ENCODE measurements around the gene SUSD2. TPM values are rescaled to one million over a fixed set of nuclear protein-coding genes. Genes with fewer than 3 reads are reported as not detected.
A peak's percentile ranks its signal among the peaks of the same experiment; 100 is the strongest.
"Not testable (repeated sequence)": the region's sequence is repeated elsewhere in the genome, so short reads cannot be mapped to it uniquely, and the experiment has no call there.

Gene SUSD2
- total RNA-seq, 3 donors from 2014 or later: 0.80 to 7.9 (median 5.6) TPM

DNA sequence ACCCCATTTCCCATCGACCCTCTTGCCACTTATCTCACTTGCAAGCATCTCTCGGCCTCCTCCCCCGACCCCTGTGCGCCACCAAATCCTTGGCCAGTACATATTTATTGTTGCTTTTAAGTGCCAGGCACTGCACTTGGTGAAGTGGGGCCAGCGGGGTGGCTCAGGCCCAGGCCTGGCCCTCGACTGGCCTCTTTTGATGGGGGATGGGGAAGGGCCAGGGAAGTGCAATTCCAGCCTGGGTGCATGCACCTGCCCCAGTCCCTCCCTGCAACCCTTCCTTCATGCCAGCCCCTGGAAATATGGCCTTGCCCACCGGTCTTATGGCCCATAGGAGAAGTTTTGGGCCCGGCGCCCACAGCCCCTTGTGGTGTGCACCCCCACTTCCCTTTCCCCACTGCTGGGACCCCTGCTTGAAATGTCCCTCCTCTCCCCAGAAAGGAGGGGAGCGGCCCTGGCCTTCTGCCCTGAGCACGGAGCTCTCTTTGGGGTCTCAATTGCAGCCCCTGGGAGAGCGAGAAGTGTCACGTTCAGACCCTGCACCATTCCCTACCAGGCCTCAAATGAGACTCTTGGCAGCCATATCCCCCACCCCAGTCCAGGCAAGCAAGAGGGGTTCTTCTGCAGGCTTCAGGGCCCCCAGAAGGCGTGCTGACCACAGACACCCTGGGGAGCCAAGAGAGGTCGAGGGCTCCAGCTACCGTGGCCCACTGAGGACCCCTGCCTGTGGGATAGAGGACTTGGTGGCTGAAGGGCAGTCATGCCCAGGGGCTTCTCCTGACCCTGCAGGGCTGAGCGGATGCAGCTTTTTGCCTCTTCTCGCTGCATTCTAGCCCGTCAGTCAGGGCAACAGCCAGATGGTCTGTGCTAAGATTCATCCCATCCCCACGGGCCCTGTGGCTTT is 961 bp downstream of the SUSD2 start:
- intact Hi-C loops (cut with DNase I; ENCODE audit: low total_unique reads): no loop called here
- TF ChIP-seq POLR2A (IDR thresholded peaks at IDR 0.05): no peak
- TF ChIP-seq POLR2AphosphoS5 (IDR thresholded peaks at IDR 0.05): no peak
- TF ChIP-seq, protein P1, sequence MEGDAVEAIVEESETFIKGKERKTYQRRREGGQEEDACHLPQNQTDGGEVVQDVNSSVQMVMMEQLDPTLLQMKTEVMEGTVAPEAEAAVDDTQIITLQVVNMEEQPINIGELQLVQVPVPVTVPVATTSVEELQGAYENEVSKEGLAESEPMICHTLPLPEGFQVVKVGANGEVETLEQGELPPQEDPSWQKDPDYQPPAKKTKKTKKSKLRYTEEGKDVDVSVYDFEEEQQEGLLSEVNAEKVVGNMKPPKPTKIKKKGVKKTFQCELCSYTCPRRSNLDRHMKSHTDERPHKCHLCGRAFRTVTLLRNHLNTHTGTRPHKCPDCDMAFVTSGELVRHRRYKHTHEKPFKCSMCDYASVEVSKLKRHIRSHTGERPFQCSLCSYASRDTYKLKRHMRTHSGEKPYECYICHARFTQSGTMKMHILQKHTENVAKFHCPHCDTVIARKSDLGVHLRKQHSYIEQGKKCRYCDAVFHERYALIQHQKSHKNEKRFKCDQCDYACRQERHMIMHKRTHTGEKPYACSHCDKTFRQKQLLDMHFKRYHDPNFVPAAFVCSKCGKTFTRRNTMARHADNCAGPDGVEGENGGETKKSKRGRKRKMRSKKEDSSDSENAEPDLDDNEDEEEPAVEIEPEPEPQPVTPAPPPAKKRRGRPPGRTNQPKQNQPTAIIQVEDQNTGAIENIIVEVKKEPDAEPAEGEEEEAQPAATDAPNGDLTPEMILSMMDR (IDR thresholded peaks at IDR 0.05): no peak
- no peaks in the 10 kb centered on the region for H3K36me3 ChIP-seq

DNA sequence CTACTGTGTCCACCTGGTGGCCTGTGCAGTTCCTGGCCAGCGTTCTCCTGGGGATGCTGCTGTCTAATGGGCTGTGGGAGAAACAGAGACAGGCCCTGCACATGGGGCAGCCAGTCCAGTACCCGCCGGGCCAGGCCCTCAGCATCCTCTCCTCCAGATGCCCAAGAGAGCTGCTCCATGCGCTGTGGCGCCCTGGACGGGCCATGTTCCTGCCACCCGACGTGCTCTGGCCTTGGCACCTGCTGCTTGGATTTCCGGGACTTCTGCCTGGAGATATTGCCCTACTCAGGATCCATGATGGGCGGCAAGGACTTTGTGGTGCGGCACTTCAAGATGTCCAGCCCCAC is 1.6 kb downstream of the SUSD2 start:
- H3K9me3 ChIP-seq; intact Hi-C loops (cut with DNase I; ENCODE audit: low total_unique reads); H3K27me3 ChIP-seq; H3K36me3 ChIP-seq; DNase-seq (ENCODE audit: low spot score in 2 of 2): not testable (repeated sequence)
- Histone ChIP-seq H3K4me3 (peak overlapping the region in 2 of 3 donors; percentile 35 to 54), H3K27ac (peak overlapping the region in 1 of 2 donors; percentile 48), H3K4me1 (peaks cover 9 to 25% of the 10 kb centered on the region in 2 donors)

More for the DNA sequence above, 961 bp downstream of the SUSD2 start:
- Histone ChIP-seq H3K4me3 (peak overlapping the region in 2 of 3 donors; percentile 35 to 54), H3K27ac (peak overlapping the region; percentile 70 to 80), H3K27me3 (no peaks in the 10 kb centered on the region), H3K4me1 (peaks cover 9 to 25% of the 10 kb centered on the region in 2 donors), H3K9me3 (no peaks in the 10 kb centered on the region)
- no peak for DNase-seq (ENCODE audit: low spot score in 2 of 2)

DNA sequence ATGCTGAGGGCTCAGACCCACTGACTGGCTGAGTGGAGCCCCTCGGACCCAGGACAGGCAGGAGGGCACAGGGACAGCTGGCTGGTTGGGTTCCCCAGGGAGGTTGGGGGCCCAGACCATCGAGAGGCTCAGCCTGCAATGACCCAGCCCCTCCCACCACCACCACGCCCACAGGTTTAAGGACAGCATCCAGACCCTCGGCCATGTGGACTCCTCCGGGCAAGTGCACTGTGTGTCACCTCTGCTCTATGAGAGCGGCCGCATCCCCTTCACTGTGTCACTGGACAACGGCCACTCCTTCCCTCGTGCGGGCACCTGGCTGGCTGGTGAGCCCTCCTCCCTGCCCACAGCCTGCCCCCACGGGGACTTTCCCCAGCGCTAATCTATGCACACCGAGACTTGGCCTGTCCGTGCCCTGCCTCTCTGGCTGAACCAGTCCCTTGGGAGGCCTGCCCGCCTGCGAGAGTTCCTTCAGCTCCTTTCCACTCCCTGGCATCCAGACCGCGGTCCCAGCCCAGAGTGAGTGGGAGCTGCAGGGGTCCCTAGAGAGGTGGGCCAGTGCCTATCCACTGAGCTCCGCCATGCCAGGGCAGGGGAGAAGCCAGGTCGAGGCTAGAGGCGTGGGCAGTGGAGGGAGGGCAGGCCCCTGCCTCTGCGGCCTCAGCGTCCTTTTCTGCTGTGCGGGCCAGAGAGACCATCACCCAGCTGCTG is 2.2 kb downstream of the SUSD2 start:
- Histone ChIP-seq H3K36me3 (no peaks in the 10 kb centered on the region), H3K27me3 (no peaks in the 10 kb centered on the region), H3K4me3 (peak overlapping the region in 1 of 3 donors; percentile 37), H3K27ac (peak overlapping the region; percentile 25 to 66), H3K9me3 (no peaks in the 10 kb centered on the region), H3K4me1 (peaks cover 9 to 25% of the 10 kb centered on the region in 2 donors)
- TF ChIP-seq POLR2AphosphoS5 (IDR thresholded peaks at IDR 0.05) (no peak), POLR2A (IDR thresholded peaks at IDR 0.05) (no peak)
- TF ChIP-seq, protein P1 (IDR thresholded peaks at IDR 0.05): no peak
- intact Hi-C loops (cut with DNase I; ENCODE audit: low total_unique reads): no loop called here
- peak in 1 of 2 donors; percentile 55 for DNase-seq (ENCODE audit: low spot score in 2 of 2)

DNA sequence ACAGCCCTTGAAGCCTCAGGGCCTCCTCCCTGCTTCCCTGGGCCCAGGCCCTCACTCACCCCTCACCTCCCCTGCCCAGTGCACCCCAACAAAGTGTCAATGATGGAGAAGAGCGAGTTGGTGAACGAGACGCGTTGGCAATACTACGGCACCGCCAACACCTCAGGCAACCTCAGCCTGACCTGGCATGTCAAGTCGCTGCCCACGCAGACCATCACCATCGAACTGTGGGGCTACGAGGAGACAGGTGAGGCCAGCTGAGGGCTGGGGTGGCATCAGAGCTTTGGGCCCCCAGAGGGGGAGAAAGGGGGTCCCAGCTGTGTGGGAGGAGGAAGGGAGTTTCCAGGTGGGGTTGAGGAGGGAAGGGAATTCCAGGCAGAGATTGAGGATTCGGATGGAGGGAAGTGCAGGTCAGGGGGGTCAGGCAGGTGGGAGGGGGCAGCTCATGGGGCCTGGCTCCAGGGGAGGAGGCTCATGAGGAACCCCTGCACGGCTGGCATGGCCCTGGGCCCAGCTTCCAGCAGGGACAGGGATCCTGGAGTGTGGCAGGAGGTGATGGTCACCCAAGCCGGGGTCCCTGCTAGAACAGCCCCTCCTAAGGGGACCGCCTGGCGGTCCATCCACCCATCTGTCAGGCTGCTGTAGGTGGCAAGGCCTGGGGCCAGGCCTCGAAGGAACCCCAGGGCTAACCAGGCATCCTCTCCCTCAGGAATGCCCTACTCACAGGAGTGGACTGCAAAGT is 2.9 kb downstream of the SUSD2 start:
- intact Hi-C loops (cut with DNase I; ENCODE audit: low total_unique reads): no loop called here
- Histone ChIP-seq H3K9me3 (no peaks in the 10 kb centered on the region), H3K4me3 (peak overlapping the region in 1 of 3 donors; percentile 37), H3K4me1 (peaks cover 9 to 32% of the 10 kb centered on the region in 2 donors), H3K27me3 (no peaks in the 10 kb centered on the region), H3K36me3 (no peaks in the 10 kb centered on the region), H3K27ac (peak overlapping the region; percentile 25 to 66)
- no peak for DNase-seq (ENCODE audit: low spot score in 2 of 2)
- TF ChIP-seq POLR2A (IDR thresholded peaks at IDR 0.05) (no peak), POLR2AphosphoS5 (IDR thresholded peaks at IDR 0.05) (no peak)
- TF ChIP-seq, protein P1 (IDR thresholded peaks at IDR 0.05): no peak

DNA sequence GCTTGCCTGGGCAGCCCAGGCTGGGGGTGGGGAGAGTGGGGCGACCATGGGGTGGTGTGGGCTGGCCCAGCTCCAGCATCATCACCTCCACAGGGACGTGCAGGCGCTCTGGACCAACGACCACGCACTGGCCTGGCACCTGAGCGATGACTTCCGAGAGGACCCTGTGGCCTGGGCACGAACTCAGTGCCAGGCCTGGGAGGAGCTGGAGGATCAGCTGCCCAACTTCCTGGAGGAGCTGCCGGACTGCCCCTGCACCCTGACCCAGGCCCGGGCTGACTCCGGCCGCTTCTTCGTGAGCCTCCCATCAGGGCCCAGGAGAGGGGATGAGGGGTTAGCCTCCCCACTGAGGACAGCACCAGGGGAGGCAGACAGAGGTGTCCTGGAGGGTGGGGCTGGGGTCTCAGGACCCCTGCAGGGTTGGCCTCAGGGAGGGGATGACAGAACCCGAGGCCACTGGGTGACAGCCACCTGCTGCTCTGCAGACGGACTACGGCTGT is 3.8 kb downstream of the SUSD2 start:
- Histone ChIP-seq H3K4me1 (peaks cover 13 to 40% of the 10 kb centered on the region in 2 donors), H3K9me3 (no peaks in the 10 kb centered on the region), H3K4me3 (no peak overlapping the region), H3K27ac (no peak overlapping the region), H3K27me3 (no peaks in the 10 kb centered on the region), H3K36me3 (no peaks in the 10 kb centered on the region)
- intact Hi-C loops (cut with DNase I; ENCODE audit: low total_unique reads): no loop called here
- DNase-seq (ENCODE audit: low spot score in 2 of 2): no peak
- no peak for TF ChIP-seq POLR2AphosphoS5 (IDR thresholded peaks at IDR 0.05)
